Adrenal gland (tissue), 5 donors: Measurements from ENCODE around the gene TRIP10.

Experiments
- CTCF ChIP-seq, 6 experiments: fragments of 450-650 bp in 4 of 6; fragments of 200-600 bp in 2 of 6; sonication (generic) in 1 of 6; IDR thresholded peaks; 1 replicate in 5 of 6; 2 replicates in 1 of 6; pipeline versions ENCODE4 v1.5.1 to v1.8.0; 2016 to 2021; ENCODE audit warnings: antibody characterized with exemption in 6 of 6, mild to moderate bottlenecking in 2 of 6, moderate library complexity in 1 of 6
- POLR2A ChIP-seq, 2 donors: fragments of 450-650 bp; IDR thresholded peaks; one replicate each; pipeline ENCODE4 v1.6.1; 2017; ENCODE audit warnings: antibody characterized with exemption in 2 of 2, mild to moderate bottlenecking in 2 of 2, moderate library complexity in 1 of 2
- donor health status: DM: no; HTN: no; CAD: no.

DNA sequence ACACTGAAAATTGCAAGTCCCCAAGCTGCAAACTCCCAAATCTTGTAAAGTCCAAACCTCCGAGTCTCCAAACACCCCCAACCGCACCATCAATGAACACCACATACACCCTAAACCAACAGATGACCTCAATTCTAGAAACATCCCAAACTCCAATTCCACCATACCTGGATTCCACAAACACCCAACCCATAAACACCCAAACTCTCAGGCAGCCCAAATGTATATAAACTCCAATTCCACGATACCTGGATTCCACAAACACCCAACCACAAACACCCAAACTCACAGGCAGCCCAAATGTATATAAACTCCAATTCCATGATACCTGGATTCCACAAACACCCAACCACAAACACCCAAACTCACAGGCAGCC, 19.5 kb upstream of the TRIP10 start:
- TF ChIP-seq POLR2A (IDR thresholded peaks at IDR 0.05) (no peak), CTCF (IDR thresholded peaks at IDR 0.05) (no peak)
